A549 (cell line): ENCODE data around the gene SIRT3. TPM values are rescaled to one million over a fixed set of nuclear protein-coding genes. Genes with fewer than 3 reads are reported as not detected.

ENCODE experiments used
- ATAC-seq, 2 experiments: fragments of 200-7000 bp in 1 of 2; fragments of >200 bp in 1 of 2; cut with Nextera tagmentation in 1 of 2; cut with Tn5 transposase in 1 of 2; 3 replicates each; pipeline versions ENCODE4 v1.8.0 to v1.9.1; 2018 to 2020; ENCODE audit warnings: mild to moderate bottlenecking in 1 of 2, moderate library complexity in 1 of 2
- CTCF ChIA-PET: fragments of 300-600 bp; sonication (Branson Sonifier 250); formaldehyde crosslinking; extraction: SDS; loops from one replicate; lab custom pipeline; 2021; ENCODE audit warnings: antibody characterized with exemption, inconsistent platforms; lab: Yijun Ruan, JAX
- POLR2A ChIA-PET: fragments of 350-600 bp; formaldehyde crosslinking; extraction: SDS; loops from one replicate; lab custom pipeline; 2021; ENCODE audit warnings: antibody characterized with exemption, inconsistent platforms; lab: Yijun Ruan, JAX
- DNase-seq, 2 experiments: peaks; one replicate each; pipeline versions ENCODE4 v3.0.0 to v3.0.0-alpha.2; 2011 to 2016; ENCODE audit warnings: low read depth in 1 of 2, low spot score in 1 of 2
- FAIRE-seq: peaks from 2 replicates; lab custom pipeline; 2011; peaks lifted over from hg19 to GRCh38; lab: Jason Lieb, UNC
- H3K27ac ChIP-seq, 2 experiments: fragments of >200 bp; sonication (Bioruptor Twin); formaldehyde crosslinking; 3 replicates each; pipeline ENCODE4 v1.5.1; 2016 to 2017
- H3K4me1 ChIP-seq: fragments of >200 bp; sonication (Bioruptor Twin); formaldehyde crosslinking; 3 replicates; pipeline ENCODE4 v1.6.1; 2016
- H3K4me2 ChIP-seq: fragments of >200 bp; sonication (Bioruptor Twin); formaldehyde crosslinking; 3 replicates; pipeline ENCODE4 v1.6.1; 2016
- H3K4me3 ChIP-seq: fragments of >200 bp; sonication (Bioruptor Twin); formaldehyde crosslinking; 3 replicates; pipeline ENCODE4 v1.5.1; 2016
- H3K9me3 ChIP-seq: fragments of >200 bp; sonication (Bioruptor Twin); formaldehyde crosslinking; 3 replicates; pipeline ENCODE4 v1.6.1; 2016
- CBX2 ChIP-seq: fragments of 200-600 bp; sonication (generic); IDR thresholded peaks from 2 replicates; pipeline ENCODE4 v1.6.1; 2016; ENCODE audit warnings: low read depth, mild to moderate bottlenecking, borderline replicate concordance
- CBX8 ChIP-seq: fragments of 200-600 bp; sonication (generic); IDR thresholded peaks from 2 replicates; pipeline ENCODE4 v1.6.1; 2016
- EHF ChIP-seq: fragments of 250-450 bp; sonication (Bioruptor Pico); IDR thresholded peaks from 2 replicates; pipeline ENCODE4 v1.5.0; 2020; ENCODE audit warnings: mild to moderate bottlenecking
- EP300 ChIP-seq, 2 experiments: fragments of >200 bp; sonication (Bioruptor Twin); formaldehyde crosslinking; IDR thresholded peaks; 2 replicates in 1 of 2; 3 replicates in 1 of 2; pipeline ENCODE4 v1.6.1; 2016 to 2017
- ESRRA ChIP-seq: fragments of 150-350 bp; IDR thresholded peaks from 2 replicates; pipeline ENCODE4 v1.6.1; 2014; ENCODE audit warnings: mild to moderate bottlenecking, low read length, borderline replicate concordance
- FOSB ChIP-seq: fragments of 250-450 bp; sonication (Bioruptor Pico); IDR thresholded peaks from 2 replicates; pipeline ENCODE4 v1.5.0; 2020; ENCODE audit warnings: mild to moderate bottlenecking, moderate library complexity
- FOXS1 ChIP-seq: fragments of 250-450 bp; sonication (Bioruptor Pico); IDR thresholded peaks from 2 replicates; pipeline ENCODE4 v1.5.0; 2020; ENCODE audit warnings: mild to moderate bottlenecking, moderate library complexity
- GATA3 ChIP-seq: IDR thresholded peaks from 2 replicates; pipeline ENCODE4 v1.6.1; 2012; ENCODE audit warnings: borderline replicate concordance
- HOXA7 ChIP-seq: fragments of 250-450 bp; sonication (Bioruptor Pico); IDR thresholded peaks from 2 replicates; pipeline ENCODE4 v1.5.0; 2020; ENCODE audit warnings: mild to moderate bottlenecking, moderate library complexity
- HOXB13 ChIP-seq: fragments of 250-450 bp; sonication (Bioruptor Pico); IDR thresholded peaks from 2 replicates; pipeline ENCODE4 v1.5.0; 2020; ENCODE audit warnings: low read depth, mild to moderate bottlenecking, moderate library complexity
- HOXB5 ChIP-seq: fragments of 250-450 bp; sonication (Bioruptor Pico); IDR thresholded peaks from 2 replicates; pipeline ENCODE4 v1.5.0; 2020; ENCODE audit warnings: mild to moderate bottlenecking, moderate library complexity
- KDM1A ChIP-seq: fragments of 200-600 bp; sonication (generic); IDR thresholded peaks from 2 replicates; pipeline ENCODE4 v1.6.1; 2016; ENCODE audit warnings: low read depth, mild to moderate bottlenecking
- KDM5A ChIP-seq: fragments of 200-600 bp; sonication (generic); IDR thresholded peaks from 2 replicates; pipeline ENCODE4 v1.6.1; 2016; ENCODE audit warnings: antibody characterized with exemption, mild to moderate bottlenecking
- NFE2L2 ChIP-seq: fragments of 150-350 bp; conservative IDR thresholded peaks from 2 replicates; pipeline ENCODE4 v1.6.1; 2014; ENCODE audit warnings: low read length
- NR3C1 ChIP-seq: fragments of >200 bp; sonication (Bioruptor Twin); formaldehyde crosslinking; IDR thresholded peaks from 3 replicates; pipeline ENCODE4 v1.6.1; 2017
- PHF8 ChIP-seq: fragments of 200-600 bp; sonication (generic); IDR thresholded peaks from 2 replicates; pipeline ENCODE4 v1.6.1; 2016; ENCODE audit warnings: low read depth, mild to moderate bottlenecking, antibody characterized with exemption, moderate library complexity, borderline replicate concordance
- POLR2AphosphoS2 ChIP-seq: conservative IDR thresholded peaks from 2 replicates; pipeline ENCODE4 v1.6.1; 2012; ENCODE audit warnings: low read length, improper control_type of control experiment, inconsistent platforms
- RAD21 ChIP-seq, 2 experiments: fragments of >200 bp in 1 of 2; sonication (Bioruptor Twin) in 1 of 2; formaldehyde crosslinking in 1 of 2; IDR thresholded peaks in 1 of 2; conservative IDR thresholded peaks in 1 of 2; 2 replicates in 1 of 2; 3 replicates in 1 of 2; pipeline ENCODE4 v1.6.1; 2012 to 2018; ENCODE audit warnings: inconsistent platforms in 1 of 2
- RARB ChIP-seq: fragments of 250-450 bp; sonication (Bioruptor Pico); IDR thresholded peaks from 2 replicates; pipeline ENCODE4 v1.8.0; 2021; ENCODE audit warnings: mild to moderate bottlenecking, moderate library complexity
- ZC3H11A ChIP-seq: fragments of 450-650 bp; IDR thresholded peaks from 2 replicates; pipeline ENCODE4 v1.6.1; 2014; ENCODE audit warnings: antibody characterized with exemption, mild to moderate bottlenecking
- ZNF302 ChIP-seq: fragments of 250-450 bp; sonication (Bioruptor Pico); IDR thresholded peaks from 2 replicates; pipeline ENCODE4 v1.9.0; 2021; ENCODE audit warnings: inconsistent platforms, mild to moderate bottlenecking, moderate library complexity
- ZSCAN20 ChIP-seq: fragments of 250-450 bp; sonication (Bioruptor Pico); IDR thresholded peaks from 2 replicates; pipeline ENCODE4 v1.8.0; 2022; ENCODE audit warnings: mild to moderate bottlenecking, moderate library complexity
- WGBS: methylation state at CpG from one replicate; pipeline ENCODE4 v1.1.6; 2017; ENCODE audit errors: missing lambda C conversion rate; 5-methylcytosine and 5-hydroxymethylcytosine counted together
- polyA minus RNA-seq: library from RNA; depleted of rRNA, polyadenylated mRNA; stranded (reverse); fragments of >200 nt; gene quantifications from 2 replicates; pipeline ENCODE4 v1.2.3, GENCODE V29; 2011; rRNA and poly(A)+ RNA removed
- polyA plus RNA-seq, 4 experiments: library from polyadenylated mRNA; depleted of rRNA in 3 of 4; stranded (reverse); fragments of >200 nt; fragmentation: RNase III in 1 of 4; extraction: RNeasy Plus Mini Kit Qiagen cat#74134 plus additional on column Dnase treatment in 1 of 4; gene quantifications; 2 replicates in 3 of 4; 3 replicates in 1 of 4; pipeline ENCODE4 v1.2.3, GENCODE V29; 2011 to 2017
- TF ChIP-seq, protein P1 (sequence below): IDR thresholded peaks from 2 replicates; pipeline ENCODE4 v1.6.1; 2012
- TF ChIP-seq, protein P2 (sequence below): fragments of >200 bp; sonication (Bioruptor Twin); formaldehyde crosslinking; IDR thresholded peaks from 2 replicates; pipeline ENCODE4 v1.6.1; 2016
- TF ChIP-seq, protein P3 (sequence below): fragments of 450-650 bp; IDR thresholded peaks from 2 replicates; pipeline ENCODE4 v1.6.1; 2014; ENCODE audit warnings: antibody characterized with exemption
- TF ChIP-seq, protein P4 (sequence below): IDR thresholded peaks from 2 replicates; pipeline ENCODE4 v1.6.1; 2012; ENCODE audit warnings: low read depth, borderline replicate concordance
- TF ChIP-seq, protein P5 (sequence below): fragments of 200-600 bp; sonication (generic); IDR thresholded peaks from 2 replicates; pipeline ENCODE4 v1.6.1; 2016; ENCODE audit warnings: antibody characterized with exemption, mild to moderate bottlenecking, moderate library complexity
- TF ChIP-seq, protein P6 (sequence below): fragments of >200 bp; sonication (Bioruptor Twin); formaldehyde crosslinking; IDR thresholded peaks from 3 replicates; pipeline ENCODE4 v1.6.1; 2016
- TF ChIP-seq, protein P7 (sequence below): fragments of >200 bp; sonication (Bioruptor Twin); formaldehyde crosslinking; IDR thresholded peaks from 3 replicates; pipeline ENCODE4 v1.5.1; 2016

Gene SIRT3
- 18.4 and 22.3 TPM in 2 replicates for polyA plus RNA-seq (2011; rRNA removed)
- 27.2 and 30.8 TPM in 2 replicates for polyA plus RNA-seq (2012; cell fraction: cytosol; rRNA removed)
- polyA plus RNA-seq (2012; cell fraction: nucleus; rRNA removed): 58.0 and 84.3 TPM in 2 replicates
- 19.2 to 20.8 TPM (median 20.3 TPM) in 3 replicates for polyA plus RNA-seq (2017; fragmentation: RNase III; extraction: RNeasy Plus Mini Kit Qiagen cat#74134 plus additional on column Dnase treatment)
- polyA minus RNA-seq: 16.9 and 19.8 TPM in 2 replicates

DNA sequence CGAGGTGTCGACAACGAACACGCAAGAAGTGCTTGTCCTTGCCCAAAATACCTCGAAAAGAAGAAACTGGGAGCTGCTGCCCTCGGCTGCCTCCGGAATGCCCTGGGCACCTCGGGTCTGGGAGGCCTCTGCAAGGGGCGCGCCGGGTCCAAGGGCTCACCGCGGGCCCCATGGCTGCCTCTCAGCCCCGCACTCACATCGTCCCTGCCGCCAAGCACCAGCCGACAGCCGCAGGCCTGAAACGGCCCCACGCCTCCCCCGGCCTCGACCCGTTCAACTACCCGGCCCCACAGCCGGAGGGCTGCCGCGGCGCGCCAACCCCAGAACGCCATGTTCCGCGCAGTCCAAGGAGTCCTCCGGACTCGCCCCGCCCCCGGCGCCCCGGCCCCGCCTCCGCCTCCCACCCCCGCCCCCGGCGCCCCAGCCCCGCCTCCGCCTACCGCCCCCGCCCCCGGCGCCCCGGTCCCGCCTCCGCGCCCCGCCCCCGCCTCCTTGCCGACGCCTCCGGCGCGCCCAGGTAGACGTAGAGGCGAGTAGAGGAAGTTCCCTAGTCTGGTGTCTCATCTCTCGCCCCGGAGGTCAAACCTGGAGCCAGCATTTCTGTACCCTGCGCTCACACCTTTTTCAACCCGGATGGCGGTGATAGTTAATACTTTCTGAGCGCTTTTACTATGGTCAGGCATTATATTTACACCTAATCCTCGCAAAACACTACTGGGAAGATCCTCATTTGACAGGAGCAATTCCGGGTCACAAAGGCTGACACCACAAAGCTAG is at the start of gene SIRT3:
Gene SIRT3, minus strand, starts transcription at position 346 of the 777 bp plus-strand sequence. Its CDS starts 14 bp downstream, at position 332.
- POLR2A ChIA-PET: interaction anchor here (1.2 to 2.3 kb wide), 2 partner anchors 14 to 29 kb away, joined by 4 to 8 read pairs; partner anchors contain the start of genes BET1L and RIC8A
- H3K4me3 ChIP-seq: peak within 1 kb of the TSS; percentile 91
- H3K9me3 ChIP-seq: no peaks in the 10 kb centered on the region
- WGBS: under 1% methylated on average over 18 of the region's 70 CpGs
- peaks cover 17% of the 10 kb centered on the region; the same call in 2 of the 3 replicates for H3K4me1 ChIP-seq
- ATAC-seq (peak; percentile 93 to 96), DNase-seq (peak; percentile 90 to 95), FAIRE-seq (no peak)
- CTCF ChIA-PET: interaction anchor here (0.8 to 2.0 kb wide), 5 partner anchors 14 to 68 kb away, joined by 3 to 17 read pairs (median 3); no protein-coding TSS in a partner anchor
- H3K4me2 ChIP-seq: peak within 1 kb of the TSS; percentile 99
- peak within 1 kb of the TSS; percentile 95 to 96 for H3K27ac ChIP-seq
- TF ChIP-seq, protein P1, sequence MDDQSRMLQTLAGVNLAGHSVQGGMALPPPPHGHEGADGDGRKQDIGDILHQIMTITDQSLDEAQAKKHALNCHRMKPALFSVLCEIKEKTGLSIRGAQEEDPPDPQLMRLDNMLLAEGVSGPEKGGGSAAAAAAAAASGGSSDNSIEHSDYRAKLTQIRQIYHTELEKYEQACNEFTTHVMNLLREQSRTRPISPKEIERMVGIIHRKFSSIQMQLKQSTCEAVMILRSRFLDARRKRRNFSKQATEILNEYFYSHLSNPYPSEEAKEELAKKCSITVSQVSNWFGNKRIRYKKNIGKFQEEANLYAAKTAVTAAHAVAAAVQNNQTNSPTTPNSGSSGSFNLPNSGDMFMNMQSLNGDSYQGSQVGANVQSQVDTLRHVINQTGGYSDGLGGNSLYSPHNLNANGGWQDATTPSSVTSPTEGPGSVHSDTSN: no peak
- no peak for TF ChIP-seq GATA3
- peak; percentile 65; the same call in 1 of the 2 replicates for TF ChIP-seq KDM5A
- no peak for TF ChIP-seq POLR2AphosphoS2
- TF ChIP-seq NR3C1: no peak
- no peak for TF ChIP-seq ZC3H11A
- TF ChIP-seq RAD21 (conservative IDR thresholded peaks at IDR 0.05 in 1 of 2, IDR thresholded peaks at IDR 0.05 in 1 of 2): no peak
- 0 out of 2 replicates have a peak, but pooled peaks have one; percentile 15 for TF ChIP-seq FOXS1 (CRISPR knock-in tag)
- TF ChIP-seq PHF8: peak; percentile 68; the same call in 1 of the 2 replicates
- TF ChIP-seq, protein P2, sequence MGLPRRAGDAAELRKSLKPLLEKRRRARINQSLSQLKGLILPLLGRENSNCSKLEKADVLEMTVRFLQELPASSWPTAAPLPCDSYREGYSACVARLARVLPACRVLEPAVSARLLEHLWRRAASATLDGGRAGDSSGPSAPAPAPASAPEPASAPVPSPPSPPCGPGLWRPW: no peak
- TF ChIP-seq CBX2: no peak
- no peak for TF ChIP-seq ZNF302 (CRISPR knock-in tag)
- TF ChIP-seq HOXB13 (CRISPR knock-in tag): no peak
- TF ChIP-seq KDM1A: no peak
- peak; percentile 22; the same call in 1 of the 2 replicates for TF ChIP-seq HOXA7 (CRISPR knock-in tag)
- no peak for TF ChIP-seq NFE2L2
- no peak for TF ChIP-seq FOSB (CRISPR knock-in tag)
- TF ChIP-seq ESRRA: no peak
- TF ChIP-seq RARB (CRISPR knock-in tag): no peak
- no peak for TF ChIP-seq EHF
- TF ChIP-seq, protein P3, sequence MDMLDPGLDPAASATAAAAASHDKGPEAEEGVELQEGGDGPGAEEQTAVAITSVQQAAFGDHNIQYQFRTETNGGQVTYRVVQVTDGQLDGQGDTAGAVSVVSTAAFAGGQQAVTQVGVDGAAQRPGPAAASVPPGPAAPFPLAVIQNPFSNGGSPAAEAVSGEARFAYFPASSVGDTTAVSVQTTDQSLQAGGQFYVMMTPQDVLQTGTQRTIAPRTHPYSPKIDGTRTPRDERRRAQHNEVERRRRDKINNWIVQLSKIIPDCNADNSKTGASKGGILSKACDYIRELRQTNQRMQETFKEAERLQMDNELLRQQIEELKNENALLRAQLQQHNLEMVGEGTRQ: no peak
- TF ChIP-seq, protein P4, sequence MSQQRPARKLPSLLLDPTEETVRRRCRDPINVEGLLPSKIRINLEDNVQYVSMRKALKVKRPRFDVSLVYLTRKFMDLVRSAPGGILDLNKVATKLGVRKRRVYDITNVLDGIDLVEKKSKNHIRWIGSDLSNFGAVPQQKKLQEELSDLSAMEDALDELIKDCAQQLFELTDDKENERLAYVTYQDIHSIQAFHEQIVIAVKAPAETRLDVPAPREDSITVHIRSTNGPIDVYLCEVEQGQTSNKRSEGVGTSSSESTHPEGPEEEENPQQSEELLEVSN: peak; percentile 51; the same call in 1 of the 2 replicates
- TF ChIP-seq, protein P5, sequence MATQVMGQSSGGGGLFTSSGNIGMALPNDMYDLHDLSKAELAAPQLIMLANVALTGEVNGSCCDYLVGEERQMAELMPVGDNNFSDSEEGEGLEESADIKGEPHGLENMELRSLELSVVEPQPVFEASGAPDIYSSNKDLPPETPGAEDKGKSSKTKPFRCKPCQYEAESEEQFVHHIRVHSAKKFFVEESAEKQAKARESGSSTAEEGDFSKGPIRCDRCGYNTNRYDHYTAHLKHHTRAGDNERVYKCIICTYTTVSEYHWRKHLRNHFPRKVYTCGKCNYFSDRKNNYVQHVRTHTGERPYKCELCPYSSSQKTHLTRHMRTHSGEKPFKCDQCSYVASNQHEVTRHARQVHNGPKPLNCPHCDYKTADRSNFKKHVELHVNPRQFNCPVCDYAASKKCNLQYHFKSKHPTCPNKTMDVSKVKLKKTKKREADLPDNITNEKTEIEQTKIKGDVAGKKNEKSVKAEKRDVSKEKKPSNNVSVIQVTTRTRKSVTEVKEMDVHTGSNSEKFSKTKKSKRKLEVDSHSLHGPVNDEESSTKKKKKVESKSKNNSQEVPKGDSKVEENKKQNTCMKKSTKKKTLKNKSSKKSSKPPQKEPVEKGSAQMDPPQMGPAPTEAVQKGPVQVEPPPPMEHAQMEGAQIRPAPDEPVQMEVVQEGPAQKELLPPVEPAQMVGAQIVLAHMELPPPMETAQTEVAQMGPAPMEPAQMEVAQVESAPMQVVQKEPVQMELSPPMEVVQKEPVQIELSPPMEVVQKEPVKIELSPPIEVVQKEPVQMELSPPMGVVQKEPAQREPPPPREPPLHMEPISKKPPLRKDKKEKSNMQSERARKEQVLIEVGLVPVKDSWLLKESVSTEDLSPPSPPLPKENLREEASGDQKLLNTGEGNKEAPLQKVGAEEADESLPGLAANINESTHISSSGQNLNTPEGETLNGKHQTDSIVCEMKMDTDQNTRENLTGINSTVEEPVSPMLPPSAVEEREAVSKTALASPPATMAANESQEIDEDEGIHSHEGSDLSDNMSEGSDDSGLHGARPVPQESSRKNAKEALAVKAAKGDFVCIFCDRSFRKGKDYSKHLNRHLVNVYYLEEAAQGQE: no peak
- no peak for TF ChIP-seq EP300 (IDR thresholded peaks at IDR 0.05)
- TF ChIP-seq, protein P6, sequence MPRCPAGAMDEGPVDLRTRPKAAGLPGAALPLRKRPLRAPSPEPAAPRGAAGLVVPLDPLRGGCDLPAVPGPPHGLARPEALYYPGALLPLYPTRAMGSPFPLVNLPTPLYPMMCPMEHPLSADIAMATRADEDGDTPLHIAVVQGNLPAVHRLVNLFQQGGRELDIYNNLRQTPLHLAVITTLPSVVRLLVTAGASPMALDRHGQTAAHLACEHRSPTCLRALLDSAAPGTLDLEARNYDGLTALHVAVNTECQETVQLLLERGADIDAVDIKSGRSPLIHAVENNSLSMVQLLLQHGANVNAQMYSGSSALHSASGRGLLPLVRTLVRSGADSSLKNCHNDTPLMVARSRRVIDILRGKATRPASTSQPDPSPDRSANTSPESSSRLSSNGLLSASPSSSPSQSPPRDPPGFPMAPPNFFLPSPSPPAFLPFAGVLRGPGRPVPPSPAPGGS: peak; percentile 74; the same call in 1 of the 3 replicates
- TF ChIP-seq HOXB5: no peak
- TF ChIP-seq, protein P7, sequence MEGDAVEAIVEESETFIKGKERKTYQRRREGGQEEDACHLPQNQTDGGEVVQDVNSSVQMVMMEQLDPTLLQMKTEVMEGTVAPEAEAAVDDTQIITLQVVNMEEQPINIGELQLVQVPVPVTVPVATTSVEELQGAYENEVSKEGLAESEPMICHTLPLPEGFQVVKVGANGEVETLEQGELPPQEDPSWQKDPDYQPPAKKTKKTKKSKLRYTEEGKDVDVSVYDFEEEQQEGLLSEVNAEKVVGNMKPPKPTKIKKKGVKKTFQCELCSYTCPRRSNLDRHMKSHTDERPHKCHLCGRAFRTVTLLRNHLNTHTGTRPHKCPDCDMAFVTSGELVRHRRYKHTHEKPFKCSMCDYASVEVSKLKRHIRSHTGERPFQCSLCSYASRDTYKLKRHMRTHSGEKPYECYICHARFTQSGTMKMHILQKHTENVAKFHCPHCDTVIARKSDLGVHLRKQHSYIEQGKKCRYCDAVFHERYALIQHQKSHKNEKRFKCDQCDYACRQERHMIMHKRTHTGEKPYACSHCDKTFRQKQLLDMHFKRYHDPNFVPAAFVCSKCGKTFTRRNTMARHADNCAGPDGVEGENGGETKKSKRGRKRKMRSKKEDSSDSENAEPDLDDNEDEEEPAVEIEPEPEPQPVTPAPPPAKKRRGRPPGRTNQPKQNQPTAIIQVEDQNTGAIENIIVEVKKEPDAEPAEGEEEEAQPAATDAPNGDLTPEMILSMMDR: no peak
- no peak for TF ChIP-seq CBX8
- TF ChIP-seq ZSCAN20 (CRISPR knock-in tag): no peak
